Stimulated activated CD8-positive, alpha-beta memory T cell treated with anti-CD3 and anti-CD28 coated beads, Interleukin-4, amount 100 ng/mL, for 24 hours (primary cell): ENCODE data around the gene IFRD2.
"Not testable (repeated sequence)": the region's sequence is repeated elsewhere in the genome, so short reads cannot be mapped to it uniquely, and the experiment has no call there.

ENCODE experiments used
- DNase-seq: peaks from one replicate; pipeline ENCODE4 v3.0.0-alpha.2; 2020; ENCODE audit warnings: low read depth

IFRD2 gene

DNA sequence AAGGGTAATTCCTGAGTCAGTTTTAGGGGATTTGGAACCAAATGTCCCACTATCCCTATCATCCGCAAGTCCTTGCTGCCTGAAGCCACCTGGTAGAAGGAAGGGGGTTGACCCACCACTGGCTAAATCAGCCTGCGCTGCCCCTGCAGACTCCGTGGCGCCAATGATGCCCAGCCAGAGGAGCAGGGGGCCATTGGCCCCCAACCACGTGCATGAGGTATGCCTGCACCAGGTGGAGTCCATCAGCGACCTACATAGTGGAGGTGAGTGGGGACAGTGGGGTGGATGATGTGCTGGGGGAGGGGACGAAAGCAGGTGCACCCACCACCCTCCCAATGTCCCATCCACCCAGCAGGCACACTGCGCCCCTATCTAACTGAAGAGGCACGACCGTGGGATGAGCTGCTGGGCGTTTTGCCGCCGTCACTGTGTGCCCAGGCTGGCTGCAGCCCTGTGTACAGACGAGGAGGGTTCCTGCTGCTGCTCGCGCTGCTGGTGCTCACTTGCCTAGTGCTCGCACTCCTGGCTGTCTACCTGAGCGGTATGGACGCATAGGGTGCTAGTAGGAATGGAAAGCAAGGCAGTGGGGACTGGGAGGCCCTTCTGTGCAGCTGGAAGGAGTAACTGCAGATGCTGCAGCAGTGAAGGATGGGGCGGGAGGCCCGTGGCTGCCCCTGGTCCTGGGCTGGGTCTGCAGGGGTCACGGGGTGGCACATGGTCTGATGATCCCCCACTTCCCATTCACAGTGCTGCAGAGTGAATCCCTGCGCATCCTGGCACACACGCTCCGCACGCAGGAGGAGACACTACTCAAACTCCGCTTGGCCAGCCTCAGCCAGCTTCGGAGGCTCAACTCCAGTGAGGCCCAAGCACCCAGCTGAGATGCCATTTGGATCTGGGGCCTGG, 5.7 kb downstream of the IFRD2 start:
- DNase-seq, result no peak

DNA sequence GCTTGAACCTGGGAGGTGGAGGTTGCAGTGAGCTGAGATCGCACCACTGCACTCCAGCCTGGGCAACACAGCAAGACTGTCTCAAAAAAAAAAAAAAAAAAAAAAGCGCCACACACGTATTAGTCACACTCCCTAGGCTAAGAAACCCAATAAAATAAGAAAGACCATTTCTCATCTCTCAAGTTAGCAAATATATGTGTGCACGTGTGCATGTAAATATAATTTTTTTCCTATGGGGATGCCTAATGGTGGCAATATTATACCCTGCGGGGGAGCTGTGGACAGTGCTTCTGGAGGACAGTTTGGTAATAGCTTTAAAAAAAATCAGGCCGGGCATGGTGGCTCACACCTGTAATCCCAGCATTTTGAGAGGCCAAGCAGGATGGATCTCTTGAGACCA, 8.1 kb downstream of the IFRD2 start:
- not testable (repeated sequence) for DNase-seq

DNA sequence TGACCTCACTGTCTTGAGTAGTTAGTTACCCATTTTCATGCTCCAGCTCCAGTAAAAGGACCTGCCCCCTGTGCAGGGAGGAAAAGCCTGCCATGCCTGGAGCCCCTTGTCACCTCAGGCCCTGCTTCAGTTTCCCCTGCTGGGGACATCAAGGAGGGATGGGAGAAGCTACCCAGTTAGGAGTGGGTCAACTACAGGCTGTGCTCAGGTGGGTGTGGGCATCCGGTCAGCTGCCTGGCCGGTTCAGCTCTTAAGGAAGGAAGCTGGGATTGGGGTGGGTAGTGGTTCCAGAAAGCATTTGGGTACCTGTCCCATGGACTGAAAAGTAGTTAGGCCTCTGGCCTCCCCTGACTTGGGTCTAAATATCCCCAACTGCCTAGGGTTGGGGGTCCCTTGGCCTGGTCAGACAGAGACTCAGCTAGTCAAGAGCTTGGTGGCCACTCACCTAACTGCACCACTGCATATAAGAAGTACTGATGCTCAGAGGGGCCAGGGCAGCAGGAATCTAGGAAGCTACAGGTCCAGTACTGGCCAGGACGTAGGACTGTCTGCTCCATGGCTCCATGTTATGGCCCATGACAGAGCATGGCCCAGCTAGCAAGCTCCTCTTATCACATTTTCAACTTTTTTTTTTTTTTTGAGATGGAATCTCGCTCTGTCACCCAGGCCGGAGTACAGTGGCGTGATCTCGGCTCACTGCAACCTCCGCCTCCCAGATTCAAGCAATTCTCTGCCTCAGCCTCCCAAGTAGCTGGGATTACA, 12.8 kb downstream of the IFRD2 start:
- no peak for DNase-seq

DNA sequence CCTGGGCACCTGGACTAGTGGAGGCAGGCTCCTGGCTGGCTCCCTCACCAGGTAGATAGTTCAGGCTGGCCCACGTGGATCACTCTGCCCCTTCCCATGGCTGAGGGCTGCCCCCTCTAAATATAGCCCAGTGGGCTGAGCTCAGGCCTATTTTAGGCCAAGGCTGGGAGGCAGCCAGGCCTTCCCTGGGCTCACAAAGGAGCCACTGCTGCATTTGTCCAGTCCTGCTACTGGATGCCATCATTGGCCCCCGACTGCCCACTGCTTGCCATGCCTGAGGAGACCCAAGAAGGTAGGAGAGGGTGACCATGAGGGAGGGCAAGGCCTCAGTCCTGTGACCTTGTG, 13.4 kb downstream of the IFRD2 start, which contains the start of gene LSMEM2:
LSMEM2 (plus strand) TSS at position 208 of the 345 bp plus-strand sequence; CDS start at position 235, 27 bp downstream.
- no peak for DNase-seq

DNA sequence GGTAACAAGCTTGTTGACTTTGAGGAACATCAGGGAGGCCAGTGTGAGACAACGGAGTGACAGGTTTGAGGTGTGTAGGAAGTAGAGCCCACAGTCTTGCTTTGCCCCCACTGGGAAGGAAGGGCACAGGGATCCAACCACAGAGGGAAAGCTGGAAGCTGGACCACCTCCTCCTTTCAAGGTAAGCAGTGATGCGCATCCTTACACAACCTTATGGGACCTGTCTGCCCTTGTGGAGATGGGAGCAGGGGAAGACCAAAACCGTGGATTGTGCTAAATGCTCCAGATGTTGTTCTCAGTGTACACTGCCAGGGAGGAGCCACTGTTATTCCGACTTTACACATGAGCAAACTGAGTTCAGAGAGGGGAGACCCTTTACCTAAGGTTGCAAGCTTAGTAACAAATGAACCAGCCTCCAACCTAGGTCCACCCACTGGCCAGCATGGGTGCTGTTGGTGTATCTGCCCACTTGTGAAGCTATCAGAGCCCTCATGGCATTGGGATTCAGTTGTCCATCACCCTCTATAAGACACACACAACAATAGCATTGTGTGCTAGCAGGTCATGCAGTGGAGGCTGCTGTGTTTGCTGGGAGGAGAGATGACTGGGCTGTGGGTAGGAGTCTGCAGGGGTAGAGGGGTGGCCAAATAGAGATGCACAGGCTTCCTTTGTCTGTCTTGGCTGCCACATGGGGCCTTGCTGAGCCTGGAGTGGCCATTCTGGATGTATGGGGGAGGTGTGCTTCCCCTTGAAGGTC, 13.9 kb downstream of the IFRD2 start:
- DNase-seq, result no peak

DNA sequence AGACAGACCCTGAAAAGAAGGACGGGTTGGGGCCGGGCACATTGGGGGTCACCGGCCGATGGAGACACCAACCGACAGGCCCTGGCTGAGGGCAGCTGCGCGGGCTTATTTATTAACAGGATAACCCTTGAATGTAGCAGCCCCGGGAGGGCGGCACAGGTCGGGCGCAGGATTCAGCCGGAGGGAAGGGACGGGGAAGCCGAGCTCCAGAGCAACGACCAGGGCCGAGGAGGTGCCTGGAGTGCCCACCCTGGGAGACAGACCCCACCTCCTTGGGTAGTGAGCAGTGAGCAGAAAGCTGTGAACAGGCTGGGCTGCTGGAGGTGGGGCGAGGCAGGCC, 15.5 kb downstream of the IFRD2 start:
- DNase-seq, result no peak

DNA sequence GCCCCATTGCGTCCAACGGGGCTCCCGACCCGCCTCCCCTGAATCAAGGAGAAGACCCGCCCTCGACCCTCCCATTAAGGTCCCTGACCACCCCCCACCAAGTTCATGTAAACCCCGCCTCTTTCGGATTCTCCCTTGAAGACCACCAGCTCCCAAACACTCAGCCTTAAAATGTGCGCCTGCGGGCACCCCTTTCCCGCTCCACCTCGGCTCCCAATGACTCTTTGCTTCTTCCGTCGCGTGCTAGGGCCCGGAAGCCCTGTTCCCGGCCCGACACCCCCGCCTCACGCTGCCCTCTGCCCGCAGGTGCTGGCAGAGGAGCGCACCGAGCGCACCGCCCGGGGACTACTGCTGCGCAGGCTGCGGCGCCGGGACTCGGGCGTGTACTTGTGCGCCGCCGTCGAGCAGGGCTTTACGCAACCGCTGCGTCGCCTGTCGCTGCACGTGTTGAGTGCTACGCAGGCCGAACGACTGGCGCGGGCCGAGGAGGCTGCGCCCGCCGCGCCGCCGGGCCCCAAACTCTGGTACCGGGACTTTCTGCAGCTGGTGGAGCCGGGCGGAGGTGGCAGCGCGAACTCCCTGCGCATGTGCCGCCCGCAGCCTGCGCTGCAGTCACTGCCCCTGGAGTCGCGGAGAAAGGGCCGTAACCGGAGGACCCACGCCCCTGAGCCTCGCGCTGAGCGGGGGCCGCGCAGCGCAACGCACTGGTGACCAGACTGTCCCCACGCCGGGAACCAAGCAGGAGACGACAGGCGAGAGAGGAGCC, 16.1 kb downstream of the IFRD2 start:
- no peak for DNase-seq

DNA sequence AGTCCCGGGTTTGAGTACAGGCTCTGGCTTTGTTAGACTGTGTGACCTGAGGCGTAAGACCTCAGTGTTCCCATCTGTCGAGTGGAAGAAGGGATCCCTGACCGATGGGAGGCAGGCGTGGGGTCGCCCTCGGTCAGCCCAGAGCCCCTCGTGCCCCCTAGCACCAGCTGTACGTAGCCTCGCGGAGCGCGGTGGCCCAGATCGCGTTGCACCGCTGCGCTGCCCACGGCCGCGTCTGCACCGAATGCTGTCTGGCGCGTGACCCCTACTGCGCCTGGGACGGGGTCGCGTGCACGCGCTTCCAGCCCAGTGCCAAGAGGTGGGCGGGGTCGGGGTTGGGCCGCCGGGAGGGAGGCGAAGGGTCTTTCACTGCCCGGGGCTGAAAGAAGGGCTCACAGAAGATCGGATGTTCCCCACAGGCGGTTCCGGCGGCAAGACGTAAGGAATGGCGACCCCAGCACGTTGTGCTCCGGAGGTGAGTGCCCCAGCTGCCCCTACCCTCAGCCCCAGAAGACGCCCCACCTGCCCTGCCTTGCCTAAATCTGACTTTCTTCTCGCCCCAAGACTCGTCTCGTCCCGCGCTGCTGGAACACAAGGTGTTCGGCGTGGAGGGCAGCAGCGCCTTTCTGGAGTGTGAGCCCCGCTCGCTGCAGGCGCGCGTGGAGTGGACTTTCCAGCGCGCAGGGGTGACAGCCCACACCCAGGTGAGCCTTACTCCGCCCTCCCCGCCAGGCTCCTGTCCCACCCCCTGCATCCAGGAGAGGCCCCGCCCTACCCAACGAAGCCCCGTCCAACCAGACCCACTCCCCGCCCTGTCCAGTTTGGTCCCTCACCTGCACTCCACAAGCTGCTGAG, 16.9 kb downstream of the IFRD2 start:
- no peak for DNase-seq

DNA sequence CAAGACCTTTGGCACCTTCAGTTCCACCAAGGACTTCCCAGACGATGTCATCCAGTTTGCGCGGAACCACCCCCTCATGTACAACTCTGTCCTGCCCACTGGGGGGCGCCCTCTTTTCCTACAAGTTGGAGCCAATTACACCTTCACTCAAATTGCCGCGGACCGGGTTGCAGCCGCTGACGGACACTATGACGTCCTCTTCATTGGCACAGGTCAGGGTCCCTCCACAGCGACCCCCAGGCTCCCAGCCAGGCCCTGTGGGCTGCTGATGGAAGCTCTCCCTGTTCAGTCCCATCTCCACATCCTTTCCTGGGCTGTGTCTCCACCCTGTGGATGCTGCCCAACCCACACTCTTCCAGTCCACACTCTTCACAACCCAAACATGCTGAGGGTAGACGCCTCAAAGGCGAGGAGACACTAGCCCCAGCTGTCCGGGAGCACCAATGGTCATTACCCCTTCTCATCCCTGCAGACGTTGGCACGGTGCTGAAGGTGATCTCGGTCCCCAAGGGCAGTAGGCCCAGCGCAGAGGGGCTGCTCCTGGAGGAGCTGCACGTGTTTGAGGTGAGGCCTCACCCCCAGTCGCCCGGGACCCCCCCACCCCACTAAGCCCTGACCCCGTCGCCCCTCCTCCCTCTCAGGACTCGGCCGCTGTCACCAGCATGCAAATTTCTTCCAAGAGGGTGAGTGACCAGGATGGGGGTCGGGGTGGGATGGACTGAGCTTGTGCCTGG, 17.7 kb downstream of the IFRD2 start:
- DNase-seq, result peak; percentile 47

DNA sequence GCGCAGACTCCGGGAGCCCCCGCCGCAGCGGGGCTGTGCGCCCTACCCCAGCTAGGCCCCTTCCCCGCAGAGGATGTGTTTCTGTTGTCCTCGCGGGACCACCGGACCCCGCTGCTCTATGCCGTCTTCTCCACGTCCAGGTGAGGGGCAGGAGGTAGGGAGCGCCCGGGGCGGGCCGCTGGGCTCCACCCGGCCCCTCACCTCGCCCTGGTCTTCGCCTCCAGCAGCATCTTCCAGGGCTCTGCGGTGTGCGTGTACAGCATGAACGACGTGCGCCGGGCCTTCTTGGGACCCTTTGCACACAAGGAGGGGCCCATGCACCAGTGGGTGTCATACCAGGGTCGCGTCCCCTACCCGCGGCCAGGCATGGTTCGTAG, 18.6 kb downstream of the IFRD2 start:
- no peak for DNase-seq

DNA sequence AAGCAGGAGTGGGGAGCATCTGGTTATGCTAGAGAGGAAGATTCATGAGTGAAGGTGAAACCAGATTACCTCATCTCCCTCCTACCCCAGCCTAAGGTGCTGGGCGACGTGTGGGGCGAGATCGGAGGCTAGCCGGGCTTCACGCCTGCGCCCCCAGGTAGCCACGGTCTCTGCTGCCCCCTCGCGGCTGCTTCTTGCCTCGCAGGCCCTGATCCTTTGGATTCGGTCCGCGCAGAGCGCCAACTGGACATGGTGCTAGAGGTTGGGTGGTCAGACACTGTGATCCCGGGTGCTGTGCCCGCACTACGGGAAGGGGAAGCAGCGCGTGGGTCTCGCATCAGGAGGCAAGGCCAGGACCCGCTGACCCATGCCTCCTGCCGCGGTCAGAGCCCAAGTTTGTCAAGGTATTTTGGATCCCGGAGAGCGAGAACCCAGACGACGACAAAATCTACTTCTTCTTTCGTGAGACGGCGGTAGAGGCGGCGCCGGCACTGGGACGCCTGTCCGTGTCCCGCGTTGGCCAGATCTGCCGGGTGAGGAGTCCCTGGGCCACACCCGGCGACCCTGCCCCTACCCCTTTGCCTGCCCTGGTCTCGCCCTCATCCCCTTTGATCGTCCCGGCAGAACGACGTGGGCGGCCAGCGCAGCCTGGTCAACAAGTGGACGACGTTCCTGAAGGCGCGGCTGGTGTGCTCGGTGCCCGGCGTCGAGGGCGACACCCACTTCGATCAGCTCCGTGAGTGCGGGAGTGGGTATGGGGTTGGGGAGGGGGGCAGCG, 19.1 kb downstream of the IFRD2 start:
- DNase-seq, result peak; percentile 86

DNA sequence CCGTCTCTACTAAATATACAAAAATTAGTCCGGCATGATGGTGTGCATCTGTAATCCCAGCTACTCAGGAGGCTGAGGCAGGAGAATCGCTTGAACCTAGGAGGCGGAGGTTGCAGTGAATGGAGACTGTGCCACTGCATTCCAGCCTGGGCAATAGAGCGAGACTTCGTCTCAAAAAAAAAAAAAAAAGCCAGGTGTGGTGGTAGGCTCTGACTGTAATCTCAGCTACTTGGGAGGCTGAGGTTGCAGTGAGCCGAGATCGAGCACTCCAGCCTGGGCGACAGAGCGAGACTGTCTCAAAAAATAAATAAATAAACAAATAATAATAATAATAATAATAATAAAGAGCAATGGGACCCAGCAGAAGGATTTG, 19.7 kb downstream of the IFRD2 start:
- not testable (repeated sequence) for DNase-seq

DNA sequence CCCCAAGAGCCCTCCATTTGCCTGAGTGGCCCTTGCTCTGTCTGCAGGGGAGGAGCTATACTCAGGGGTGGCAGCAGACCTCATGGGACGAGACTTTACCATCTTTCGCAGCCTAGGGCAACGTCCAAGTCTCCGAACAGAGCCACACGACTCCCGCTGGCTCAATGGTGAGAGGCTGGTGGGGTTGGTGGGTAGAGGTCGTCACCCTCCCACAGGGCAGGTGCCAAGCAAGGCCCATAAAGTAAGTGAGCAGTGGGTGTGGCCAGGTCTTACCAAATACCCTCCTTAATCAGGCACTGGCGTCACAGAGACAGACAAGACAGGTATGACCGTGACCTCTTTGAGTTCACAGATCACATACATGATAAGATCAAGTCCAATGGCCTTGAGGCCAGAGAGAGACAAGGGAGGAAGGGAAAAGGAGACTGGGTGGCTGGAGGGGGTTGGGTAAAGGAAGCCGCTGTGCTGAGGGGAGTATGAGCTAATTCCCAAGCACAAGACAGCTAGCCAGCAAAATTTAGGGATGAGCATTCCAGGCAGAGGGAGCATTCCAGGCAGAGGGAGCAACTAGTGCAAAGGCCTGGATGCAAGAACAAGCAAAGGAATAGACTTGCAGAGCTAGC, 20.8 kb downstream of the IFRD2 start:
- no peak for DNase-seq

DNA sequence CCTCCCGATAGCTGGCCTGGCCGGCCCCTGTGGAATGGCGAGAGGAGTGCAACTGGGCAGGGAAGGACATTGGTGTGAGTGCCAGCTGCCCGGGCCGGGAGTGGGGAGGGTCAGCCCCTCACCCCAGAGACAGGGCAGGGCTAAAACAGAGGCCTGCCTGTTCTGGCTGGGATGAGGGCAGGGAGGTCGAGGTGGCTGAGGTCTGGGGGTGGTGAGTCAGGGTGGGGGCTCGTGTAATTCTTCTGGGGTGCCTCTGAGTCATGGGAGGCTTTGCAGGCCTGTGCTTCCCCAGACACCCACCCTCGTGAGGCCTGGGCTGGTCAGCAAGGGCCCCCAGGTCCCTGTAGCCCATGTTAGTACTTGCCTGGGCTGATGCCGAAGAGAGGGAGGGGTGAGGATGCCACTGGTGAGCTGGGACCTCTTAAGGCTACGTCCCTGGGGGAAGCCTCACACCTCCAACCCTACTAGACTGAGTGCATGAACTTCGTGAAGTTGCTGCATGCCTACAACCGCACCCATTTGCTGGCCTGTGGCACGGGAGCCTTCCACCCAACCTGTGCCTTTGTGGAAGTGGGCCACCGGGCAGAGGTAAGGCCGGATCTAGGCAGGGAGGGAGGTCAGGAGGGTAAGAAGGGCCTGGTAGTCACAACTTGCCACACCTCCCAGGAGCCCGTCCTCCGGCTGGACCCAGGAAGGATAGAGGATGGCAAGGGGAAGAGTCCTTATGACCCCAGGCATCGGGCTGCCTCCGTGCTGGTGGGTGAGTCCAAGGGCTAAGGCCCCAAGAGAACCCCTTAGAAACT, 21.6 kb downstream of the IFRD2 start:
- no peak for DNase-seq

DNA sequence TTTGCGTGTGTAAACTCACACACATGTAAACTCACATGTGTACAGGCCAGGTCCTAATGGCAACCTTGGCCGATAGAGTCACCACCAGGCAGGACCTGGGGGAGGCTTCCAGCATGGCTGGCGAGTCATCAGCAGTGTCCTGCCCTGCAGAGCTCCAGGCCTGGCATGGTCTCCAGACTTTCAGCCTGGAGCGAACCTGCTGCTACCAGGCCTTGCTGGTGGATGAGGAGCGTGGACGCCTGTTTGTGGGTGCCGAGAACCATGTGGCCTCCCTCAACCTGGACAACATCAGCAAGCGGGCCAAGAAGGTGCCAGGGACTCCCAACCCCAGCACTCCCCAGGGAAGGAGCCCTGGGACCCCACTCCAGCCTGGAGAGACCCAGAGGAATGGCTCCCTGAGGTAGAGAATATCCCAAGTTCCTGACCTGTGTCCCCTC, 22.2 kb downstream of the IFRD2 start:
- DNase-seq, result no peak

DNA sequence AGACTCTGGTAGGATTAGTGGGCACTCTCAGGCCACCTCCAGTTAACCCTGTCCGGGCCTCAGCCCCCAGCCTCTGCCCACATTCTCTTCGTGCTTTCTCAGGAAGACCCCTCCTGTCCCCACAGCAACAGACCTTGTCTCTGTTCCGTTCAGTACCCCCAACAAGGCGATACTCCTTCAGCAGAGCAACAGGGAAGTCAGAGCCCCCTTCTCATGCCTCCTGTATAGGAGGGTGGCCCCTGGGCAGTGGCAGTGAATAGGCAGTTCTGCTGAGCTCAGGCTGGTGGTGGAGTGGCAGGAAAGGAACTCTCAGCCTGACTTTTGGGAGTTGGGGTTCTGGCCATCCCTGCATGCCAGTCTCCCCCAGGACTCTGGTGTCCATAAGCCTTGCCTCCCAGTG, 22.8 kb downstream of the IFRD2 start:
- DNase-seq, result no peak

DNA sequence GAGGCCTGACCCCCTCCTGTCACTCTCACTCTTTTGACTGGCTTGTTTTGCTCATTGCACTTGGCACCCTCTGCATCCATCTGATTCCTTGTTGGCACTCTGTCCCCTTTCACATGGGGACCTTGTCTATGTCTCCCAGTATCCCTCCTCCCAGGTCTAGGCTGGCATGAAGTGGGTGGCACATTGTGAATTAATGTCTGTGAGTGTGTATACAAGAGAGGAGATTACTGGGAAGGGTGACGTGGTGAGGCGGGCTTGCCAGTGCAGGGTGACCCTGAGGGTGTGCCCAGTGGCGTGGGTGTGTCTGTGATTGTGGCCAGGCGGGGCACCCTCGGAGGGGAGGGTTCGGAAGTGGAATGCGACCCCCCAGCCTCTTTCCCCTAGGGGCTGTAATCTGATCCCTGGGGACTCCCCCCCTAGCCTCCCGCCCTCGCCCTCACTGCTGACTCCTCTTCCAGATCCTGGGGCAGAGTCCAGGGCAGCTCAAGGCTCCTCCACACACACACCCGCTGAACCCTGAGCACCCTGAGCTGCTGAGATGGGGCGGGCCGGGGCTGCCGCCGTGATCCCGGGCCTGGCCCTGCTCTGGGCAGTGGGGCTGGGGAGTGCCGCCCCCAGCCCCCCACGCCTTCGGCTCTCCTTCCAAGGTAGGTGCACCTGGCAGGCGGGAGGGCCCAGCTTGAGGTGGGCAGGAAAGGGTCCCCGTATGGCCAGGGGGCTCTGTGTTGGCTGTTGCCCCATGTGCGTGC, 23.4 kb downstream of the IFRD2 start, which contains the start of gene SEMA3B:
SEMA3B (plus strand) TSS at position 445 of the 749 bp plus-strand sequence; CDS start at position 539, 94 bp downstream.
- DNase-seq, result no peak
